Measurements from ENCODE around the gene PHF23. TPM values are rescaled to one million over a fixed set of nuclear protein-coding genes. Genes with fewer than 3 reads are reported as not detected.

Gene PHF23
- polyA plus RNA-seq, 1 experiment = 72.8 TPM

GRCh38 chr17:7229504-7229903, 9.8 kb downstream of the PHF23 start:
- POLR2A ChIA-PET = no interaction called here
- H3K27me3 ChIP-seq (ENCODE audit: control insufficient read depth, insufficient read depth, low read length) = no peaks in the 10 kb centered on the region
- peaks cover 33% of the 10 kb centered on the region for H3K36me3 ChIP-seq (ENCODE audit: control insufficient read depth, insufficient read depth, low read length)
- CTCF ChIA-PET = interaction anchor here (1.2 kb wide), 1 partner anchor 9 kb away, joined by 6 read pairs; no protein-coding TSS in a partner anchor
- no peak for DNase-seq (ENCODE audit: low read depth)
- no peak for TF ChIP-seq CTCF (IDR thresholded peaks at IDR 0.05; ENCODE audit: insufficient read depth, low read depth, low read length)
- no peak overlapping the region for H3K4me3 ChIP-seq (ENCODE audit: low read depth, low read length)

- POLR2A ChIA-PET = no interaction called here
- no peak for DNase-seq (ENCODE audit: low read depth)
- H3K4me3 ChIP-seq (ENCODE audit: low read depth, low read length) = no peak overlapping the region
- H3K27me3 ChIP-seq (ENCODE audit: control insufficient read depth, insufficient read depth, low read length) = no peaks in the 10 kb centered on the region
- peaks cover 38% of the 10 kb centered on the region for H3K36me3 ChIP-seq (ENCODE audit: control insufficient read depth, insufficient read depth, low read length)
- no peak for TF ChIP-seq CTCF (IDR thresholded peaks at IDR 0.05; ENCODE audit: insufficient read depth, low read depth, low read length)
- CTCF ChIA-PET = no interaction called here
These were observed 10.3 kb downstream of the PHF23 start for GRCh38 chr17:7228920-7229319.

- TF ChIP-seq CTCF (IDR thresholded peaks at IDR 0.05; ENCODE audit: insufficient read depth, low read depth, low read length) = no peak
- ChIA-PET POLR2A (no interaction called here), CTCF (no interaction called here)
- Histone ChIP-seq H3K27me3 (ENCODE audit: control insufficient read depth, insufficient read depth, low read length) (no peaks in the 10 kb centered on the region), H3K36me3 (ENCODE audit: control insufficient read depth, insufficient read depth, low read length) (peaks cover 53% of the 10 kb centered on the region), H3K4me3 (ENCODE audit: low read depth, low read length) (no peak overlapping the region)
- no peak for DNase-seq (ENCODE audit: low read depth)
These were observed 12.2 kb downstream of the PHF23 start for GRCh38 chr17:7226721-7227710.

- Histone ChIP-seq H3K4me3 (ENCODE audit: low read depth, low read length) (no peak overlapping the region), H3K36me3 (ENCODE audit: control insufficient read depth, insufficient read depth, low read length) (peaks cover 56% of the 10 kb centered on the region), H3K27me3 (ENCODE audit: control insufficient read depth, insufficient read depth, low read length) (no peaks in the 10 kb centered on the region)
- no peak for TF ChIP-seq CTCF (IDR thresholded peaks at IDR 0.05; ENCODE audit: insufficient read depth, low read depth, low read length)
- ChIA-PET POLR2A (no interaction called here), CTCF (interaction anchor here (0.8 kb wide), 1 partner anchor 180 kb away, joined by 3 read pairs; no protein-coding TSS in a partner anchor)
- no peak for DNase-seq (ENCODE audit: low read depth)
These were observed 13.4 kb downstream of the PHF23 start for GRCh38 chr17:7225711-7226331.

GRCh38 chr17:7224661-7225111, 14.6 kb downstream of the PHF23 start:
- TF ChIP-seq CTCF (IDR thresholded peaks at IDR 0.05; ENCODE audit: insufficient read depth, low read depth, low read length) = no peak
- POLR2A ChIA-PET = no interaction called here
- CTCF ChIA-PET = interaction anchor here (2.2 kb wide), 1 partner anchor 179 kb away, joined by 5 read pairs; no protein-coding TSS in a partner anchor
- peaks cover 51% of the 10 kb centered on the region for H3K36me3 ChIP-seq (ENCODE audit: control insufficient read depth, insufficient read depth, low read length)
- no peak overlapping the region for H3K4me3 ChIP-seq (ENCODE audit: low read depth, low read length)
- no peaks in the 10 kb centered on the region for H3K27me3 ChIP-seq (ENCODE audit: control insufficient read depth, insufficient read depth, low read length)
- DNase-seq (ENCODE audit: low read depth) = no peak

Data from BJ (cell line).